Hepatocyte (in vitro differentiated cells): ENCODE data around the gene GPATCH4. TPM values are rescaled to one million over a fixed set of nuclear protein-coding genes. Genes with fewer than 3 reads are reported as not detected.

ENCODE experiments used
- DNase-seq: peaks from one replicate; pipeline ENCODE4 v3.0.0-alpha.2; 2016; ENCODE audit warnings: low spot score
- H2AFZ ChIP-seq: fragments of 200-600 bp; sonication (generic); 2 replicates; pipeline ENCODE4 v1.6.0; 2016; ENCODE audit warnings: antibody characterized with exemption, mild to moderate bottlenecking
- H3K27ac ChIP-seq: fragments of 200-600 bp; sonication (generic); 2 replicates; pipeline ENCODE4 v1.5.1; 2016; ENCODE audit warnings: mild to moderate bottlenecking
- H3K27me3 ChIP-seq: fragments of 200-600 bp; sonication (generic); 2 replicates; pipeline ENCODE4 v1.6.1; 2016
- H3K36me3 ChIP-seq: fragments of 200-600 bp; sonication (generic); replicated peaks from 2 replicates; pipeline ENCODE4 v1.5.1; 2016; ENCODE audit warnings: low read depth; ENCODE audit not compliant: insufficient read depth
- H3K4me1 ChIP-seq: fragments of 200-600 bp; sonication (generic); 2 replicates; pipeline ENCODE4 v1.5.1; 2016; ENCODE audit warnings: mild to moderate bottlenecking, moderate library complexity; ENCODE audit not compliant: insufficient read depth
- H3K4me2 ChIP-seq: fragments of 200-600 bp; sonication (generic); 2 replicates; pipeline ENCODE4 v1.6.0; 2016
- H3K4me3 ChIP-seq: fragments of 200-600 bp; sonication (generic); 2 replicates; pipeline ENCODE4 v1.5.1; 2016; ENCODE audit warnings: mild to moderate bottlenecking
- H3K79me2 ChIP-seq: fragments of 200-600 bp; sonication (generic); 2 replicates; pipeline ENCODE4 v1.6.0; 2017; ENCODE audit warnings: mild to moderate bottlenecking
- H3K9me2 ChIP-seq: fragments of 200-600 bp; sonication (generic); replicated peaks from 2 replicates; pipeline ENCODE4 v1.6.0; 2017; ENCODE audit warnings: mild to moderate bottlenecking; ENCODE audit not compliant: insufficient read depth
- H3K9me3 ChIP-seq: fragments of 200-600 bp; sonication (generic); 2 replicates; pipeline ENCODE4 v1.5.1; 2016; ENCODE audit warnings: low read depth, mild to moderate bottlenecking
- H4K20me1 ChIP-seq: fragments of 200-600 bp; sonication (generic); 2 replicates; pipeline ENCODE4 v1.6.0; 2016; ENCODE audit warnings: mild to moderate bottlenecking; ENCODE audit not compliant: insufficient read depth, poor library complexity, severe bottlenecking
- CTCF ChIP-seq: fragments of 200-600 bp; sonication (generic); IDR thresholded peaks from 2 replicates; pipeline ENCODE4 v1.5.1; 2016; ENCODE audit warnings: antibody characterized with exemption, mild to moderate bottlenecking; ENCODE audit not compliant: poor library complexity
- EZH2 ChIP-seq: fragments of 200-600 bp; sonication (generic); IDR thresholded peaks from 2 replicates; pipeline ENCODE4 v1.6.1; 2016; ENCODE audit warnings: antibody characterized with exemption, mild to moderate bottlenecking, borderline replicate concordance
- EZH2phosphoT487 ChIP-seq: fragments of 200-600 bp; sonication (generic); IDR thresholded peaks from one replicate; pipeline ENCODE4 v1.6.1; 2018; ENCODE audit warnings: antibody characterized with exemption, mild to moderate bottlenecking, low read depth, moderate library complexity; ENCODE audit not compliant: unreplicated experiment, severe bottlenecking
- WGBS: methylation state at CpG from one replicate; pipeline ENCODE4 v1.1.6; 2016; ENCODE audit warnings: low lambda C conversion rate; ENCODE audit errors: missing lambda C conversion rate; 5-methylcytosine and 5-hydroxymethylcytosine counted together
- polyA plus RNA-seq: library from polyadenylated mRNA; unstranded; fragments of >200 nt; fragmentation: Nextera tagmentation; extraction: Ambion mirVana; gene quantifications from 2 replicates; pipeline ENCODE4 v1.2.1, GENCODE V29; 2016
- total RNA-seq: library from RNA; depleted of rRNA; stranded (reverse); fragments of >200 nt; gene quantifications from 2 replicates; pipeline ENCODE4 v1.2.3, GENCODE V29; 2014

GPATCH4 gene
- total and polyA plus RNA-seq, 2 experiments from 2014 or later = 5.6 to 28.3 TPM

GRCh38 chr1:156547434-156547833 is 53.8 kb downstream of the GPATCH4 start:
- Histone ChIP-seq H3K36me3 (no peaks in the 10 kb centered on the region), H3K9me3 (no peaks in the 10 kb centered on the region), H3K27me3 (no peaks in the 10 kb centered on the region), H4K20me1 (no peaks in the 10 kb centered on the region), H3K9me2 (no peaks in the 10 kb centered on the region), H3K4me3 (no peak overlapping the region), H3K27ac (no peak overlapping the region), H3K4me2 (no peak overlapping the region), H3K4me1 (no peaks in the 10 kb centered on the region), H2AFZ (no peak overlapping the region), H3K79me2 (no peaks in the 10 kb centered on the region)
- DNase-seq = no peak
- WGBS = 98% methylated on average over 4 of the region's 4 CpGs
- TF ChIP-seq EZH2phosphoT487 (no peak), CTCF (no peak), EZH2 (no peak)

GRCh38 chr1:156546267-156546666 is 55.0 kb downstream of the GPATCH4 start:
- H3K27me3 ChIP-seq = no peaks in the 10 kb centered on the region
- H3K79me2 ChIP-seq = no peaks in the 10 kb centered on the region
- no peaks in the 10 kb centered on the region for H4K20me1 ChIP-seq
- H3K9me2 ChIP-seq = no peaks in the 10 kb centered on the region
- no peak for DNase-seq
- H3K9me3 ChIP-seq = no peaks in the 10 kb centered on the region
- no peak overlapping the region for H3K27ac ChIP-seq
- no peak overlapping the region for H3K4me3 ChIP-seq
- no peak overlapping the region for H3K4me2 ChIP-seq
- no peak overlapping the region for H2AFZ ChIP-seq
- no peaks in the 10 kb centered on the region for H3K4me1 ChIP-seq
- 99% methylated on average over 3 of the region's 3 CpGs for WGBS
- no peak for TF ChIP-seq EZH2phosphoT487
- no peak for TF ChIP-seq CTCF
- TF ChIP-seq EZH2 = no peak
- H3K36me3 ChIP-seq = no peaks in the 10 kb centered on the region

- Histone ChIP-seq H3K4me1 (no peaks in the 10 kb centered on the region), H3K4me3 (no peak overlapping the region), H3K79me2 (no peaks in the 10 kb centered on the region), H3K27ac (no peak overlapping the region), H3K36me3 (no peaks in the 10 kb centered on the region), H3K9me3 (no peaks in the 10 kb centered on the region), H3K9me2 (no peaks in the 10 kb centered on the region), H3K4me2 (no peak overlapping the region), H4K20me1 (no peaks in the 10 kb centered on the region), H3K27me3 (no peaks in the 10 kb centered on the region), H2AFZ (no peak overlapping the region)
- no peak for DNase-seq
- WGBS = 91% methylated on average over 3 of the region's 3 CpGs
- TF ChIP-seq EZH2 = no peak
- no peak for TF ChIP-seq CTCF
- no peak for TF ChIP-seq EZH2phosphoT487
These were observed 56.6 kb downstream of the GPATCH4 start for GRCh38 chr1:156544592-156545102.

Other genes with a start within 250 kb of the GPATCH4 start
- gene RHBG, start 232.3 kb downstream of the GPATCH4 start, total RNA-seq = 3.3 and 6.3 TPM in 2 replicates
- 10.8 and 11.9 TPM in 2 replicates for gene RHBG, start 232.3 kb downstream of the GPATCH4 start, polyA plus RNA-seq
- gene MEF2D, start 100.7 kb downstream of the GPATCH4 start, total RNA-seq = 9.6 and 20.1 TPM in 2 replicates
- 25.1 and 30.8 TPM in 2 replicates for gene MEF2D, start 100.7 kb downstream of the GPATCH4 start, polyA plus RNA-seq
- 4.2 and 5.2 TPM in 2 replicates for gene IQGAP3, start 28.9 kb downstream of the GPATCH4 start, total RNA-seq
- 3.1 and 5.7 TPM in 2 replicates for gene IQGAP3, start 28.9 kb downstream of the GPATCH4 start, polyA plus RNA-seq
- not detected in 2 replicates for gene TTC24, start 21.8 kb downstream of the GPATCH4 start, total RNA-seq
- gene TTC24, start 21.8 kb downstream of the GPATCH4 start, polyA plus RNA-seq = not detected in 2 replicates
- gene NAXE, start 9.7 kb downstream of the GPATCH4 start, total RNA-seq = 94.2 and 117 TPM in 2 replicates
- gene NAXE, start 9.7 kb downstream of the GPATCH4 start, polyA plus RNA-seq = 198 and 218 TPM in 2 replicates
- not detected in 2 replicates for gene HAPLN2, start 17.9 kb upstream of the GPATCH4 start, total RNA-seq
- not detected in 2 replicates for gene HAPLN2, start 17.9 kb upstream of the GPATCH4 start, polyA plus RNA-seq
- gene BCAN, start 40.6 kb upstream of the GPATCH4 start, total RNA-seq = 0.03 and 0.84 TPM in 2 replicates
- not detected in 2 replicates for gene BCAN, start 40.6 kb upstream of the GPATCH4 start, polyA plus RNA-seq
- gene NES, start 75.9 kb upstream of the GPATCH4 start, total RNA-seq = 7.9 and 13.8 TPM in 2 replicates
- gene NES, start 75.9 kb upstream of the GPATCH4 start, polyA plus RNA-seq = 3.6 and 4.8 TPM in 2 replicates
- gene CRABP2, start 104.1 kb upstream of the GPATCH4 start, total RNA-seq = 54.5 and 93.5 TPM in 2 replicates
- gene CRABP2, start 104.1 kb upstream of the GPATCH4 start, polyA plus RNA-seq = 171 and 195 TPM in 2 replicates
- 20.6 and 21.8 TPM in 2 replicates for gene METTL25B, start 127.0 kb upstream of the GPATCH4 start, total RNA-seq
- gene METTL25B, start 127.0 kb upstream of the GPATCH4 start, polyA plus RNA-seq = 22.6 and 24.7 TPM in 2 replicates
- 22.4 and 27.5 TPM in 2 replicates for gene ISG20L2, start 127.3 kb upstream of the GPATCH4 start, total RNA-seq
- 13.5 and 16.4 TPM in 2 replicates for gene ISG20L2, start 127.3 kb upstream of the GPATCH4 start, polyA plus RNA-seq
- gene MRPL24, start 139.6 kb upstream of the GPATCH4 start, total RNA-seq = 40.4 and 44.9 TPM in 2 replicates
- 61.9 and 64.1 TPM in 2 replicates for gene MRPL24, start 139.6 kb upstream of the GPATCH4 start, polyA plus RNA-seq
- gene HDGF, start 150.2 kb upstream of the GPATCH4 start, total RNA-seq = 160 and 192 TPM in 2 replicates
- gene HDGF, start 150.2 kb upstream of the GPATCH4 start, polyA plus RNA-seq = 153 and 166 TPM in 2 replicates
- 35.9 and 45.0 TPM in 2 replicates for gene PRCC, start 166.1 kb upstream of the GPATCH4 start, total RNA-seq
- gene PRCC, start 166.1 kb upstream of the GPATCH4 start, polyA plus RNA-seq = 85.2 and 108 TPM in 2 replicates
- gene SH2D2A, start 215.4 kb upstream of the GPATCH4 start, total RNA-seq = 0.60 and 2.6 TPM in 2 replicates
- gene SH2D2A, start 215.4 kb upstream of the GPATCH4 start, polyA plus RNA-seq = 0.18 TPM in 1 of 2 replicates, not detected in the other